Stimulated activated CD4-positive, alpha-beta T cell treated with anti-CD3 and anti-CD28 coated beads, Interleukin-15, amount 100 ng/mL, for 48 hours (primary cell): ENCODE data around the gene NDUFV1.
"Not testable (repeated sequence)": the region's sequence is repeated elsewhere in the genome, so short reads cannot be mapped to it uniquely, and the experiment has no call there.

ENCODE experiments used
- DNase-seq, 2 donors: peaks; one replicate each; pipeline ENCODE4 v3.0.0-alpha.2; 2020; ENCODE audit warnings: low read depth in 2 of 2

NDUFV1 gene

DNA sequence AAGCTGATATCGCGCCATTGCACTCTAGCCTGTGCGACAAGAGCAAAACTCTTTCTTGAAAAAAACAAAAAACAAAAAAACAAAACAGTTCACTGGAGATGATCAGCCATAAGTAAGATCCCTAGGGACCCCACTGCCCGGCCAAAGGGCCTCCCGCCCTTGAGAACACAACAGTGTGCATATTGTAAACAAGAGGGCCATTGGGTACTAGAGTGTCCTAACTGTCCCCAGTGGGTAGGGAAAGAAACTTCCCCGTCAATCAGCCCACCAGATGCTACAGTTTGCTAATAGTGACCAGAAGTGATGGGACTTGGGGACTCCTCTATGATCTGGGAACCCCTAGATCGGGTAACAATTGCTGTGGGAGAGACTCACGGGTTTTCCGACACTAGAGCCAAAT, 47.5 kb downstream of the NDUFV1 start:
- DNase-seq = no peak

DNA sequence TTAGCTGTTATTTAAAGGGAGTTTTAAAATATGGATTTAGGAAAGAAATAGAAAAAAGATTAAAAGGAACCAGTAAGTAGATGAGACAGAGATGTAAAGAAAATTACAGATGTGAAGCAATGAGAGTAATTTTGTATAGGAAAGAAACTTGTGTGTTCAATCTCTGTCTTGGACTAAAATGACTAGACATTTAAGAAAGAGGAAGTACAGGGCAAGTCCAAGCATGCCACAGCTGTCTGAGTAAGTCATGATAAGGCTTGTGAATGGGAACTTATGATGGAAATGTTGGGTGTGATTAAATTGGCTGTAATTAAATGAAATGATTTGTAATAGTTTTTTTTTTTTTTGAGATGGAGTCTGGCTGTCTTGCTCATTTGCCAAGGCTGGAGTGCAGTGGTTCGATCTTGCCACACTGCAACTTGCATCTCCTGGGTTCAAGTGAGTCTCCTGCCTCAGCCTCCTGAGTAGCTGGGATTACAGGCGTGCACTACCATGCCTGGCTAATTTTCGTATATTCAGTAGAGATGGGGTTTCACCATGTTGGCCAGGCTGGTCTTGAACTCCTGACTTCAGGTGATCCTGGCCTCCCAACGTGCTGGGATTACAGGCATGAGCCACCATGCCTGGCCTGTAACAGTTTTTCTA, 49.7 kb downstream of the NDUFV1 start:
- no peak for DNase-seq

DNA sequence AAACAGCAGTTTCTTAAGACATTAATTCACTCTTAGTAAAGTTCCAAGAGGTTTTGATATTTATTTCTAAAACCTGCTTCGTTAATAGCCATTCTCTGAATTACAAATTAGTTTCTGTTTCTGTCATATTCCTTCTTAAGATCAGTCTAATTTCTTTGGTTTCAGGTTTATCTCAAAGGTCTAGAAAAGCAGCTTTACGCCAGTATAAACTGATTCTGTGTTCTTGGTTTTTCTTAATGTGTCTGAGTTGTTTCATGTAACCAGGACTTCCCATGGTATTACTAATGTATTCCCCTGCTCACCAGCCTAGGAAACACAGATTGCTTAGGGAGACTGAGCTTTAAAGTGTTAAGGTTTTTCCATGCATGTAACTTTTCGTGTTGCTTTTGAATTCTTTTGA, 50.6 kb downstream of the NDUFV1 start:
- no peak for DNase-seq

DNA sequence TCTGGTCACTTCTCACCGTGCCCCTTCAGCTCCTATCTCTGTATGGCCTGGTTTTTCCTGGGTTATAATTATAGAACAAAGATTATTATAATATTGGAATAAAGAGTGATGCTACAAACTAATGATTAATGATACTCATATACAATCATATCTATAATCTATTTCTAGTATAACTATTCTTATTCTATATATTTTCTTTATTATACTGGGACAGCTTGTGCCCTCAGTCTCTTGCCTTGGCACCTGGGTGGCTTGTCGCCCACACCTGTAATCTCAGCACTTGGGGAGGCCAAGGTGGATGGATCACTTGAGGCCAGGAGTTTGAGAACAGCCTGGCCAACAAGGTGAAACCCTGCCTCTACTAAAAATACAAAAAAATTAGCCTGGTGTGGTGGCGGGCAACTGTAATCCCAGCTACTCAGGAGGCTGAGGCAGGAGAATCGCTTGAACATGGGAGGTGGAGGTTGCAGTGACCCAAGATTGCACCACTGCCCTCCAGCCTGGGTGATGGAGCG, 53.0 kb downstream of the NDUFV1 start:
- not testable (repeated sequence) for DNase-seq

DNA sequence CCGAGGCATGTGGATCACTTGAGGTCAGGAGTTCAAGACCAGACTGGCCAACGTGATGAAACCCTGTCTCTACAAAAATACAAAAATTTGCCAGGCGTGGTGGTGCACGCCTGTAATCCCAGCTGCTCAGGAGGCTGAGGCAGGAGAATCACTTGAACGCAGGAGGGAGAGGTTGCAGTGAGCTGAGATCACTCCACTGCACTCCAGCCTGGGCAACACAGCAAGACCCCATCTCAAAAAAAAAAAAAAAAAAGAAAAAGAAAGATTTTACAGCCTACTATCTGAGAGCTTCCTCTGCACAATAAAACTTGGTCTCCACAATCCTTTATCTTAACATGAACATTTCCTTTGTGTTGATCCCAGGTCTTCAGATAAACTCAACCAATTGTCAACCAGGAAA, 54.0 kb downstream of the NDUFV1 start:
- DNase-seq = not testable (repeated sequence)
